Peyer's patch (tissue), 4 donors: ENCODE data around the gene WASF3. TPM values are rescaled to one million over a fixed set of nuclear protein-coding genes. Genes with fewer than 3 reads are reported as not detected.

Experiments used
- DNase-seq, 3 donors: peaks; one replicate each; pipeline ENCODE4 v3.0.0-alpha.2; 2017 to 2019
- H3K27ac ChIP-seq, 4 donors: fragments of 200-600 bp; sonication (generic); one replicate each; pipeline ENCODE4 v1.5.1; 2016 to 2019
- H3K27me3 ChIP-seq, 2 donors: fragments of 200-600 bp; sonication (generic); one replicate each; pipeline ENCODE4 v1.5.1; 2019
- H3K36me3 ChIP-seq, 3 donors: fragments of 200-600 bp; sonication (generic); one replicate each; pipeline ENCODE4 v1.5.1; 2016 to 2019
- H3K4me1 ChIP-seq, 4 donors: fragments of 200-600 bp; sonication (generic); one replicate each; pipeline ENCODE4 v1.5.1; 2016 to 2019
- H3K4me3 ChIP-seq, 4 donors: fragments of 200-600 bp; sonication (generic); 1 replicate in 3 of 4; 2 replicates in 1 of 4; pipeline ENCODE4 v1.5.1; 2016 to 2019; ENCODE audit warnings: mild to moderate bottlenecking in 1 of 4
- H3K9me3 ChIP-seq, 4 donors: fragments of 200-600 bp; sonication (generic); one replicate each; pipeline ENCODE4 v1.5.1; 2016 to 2019; ENCODE audit warnings: mild to moderate bottlenecking in 1 of 4
- CTCF ChIP-seq, 6 experiments: fragments of 450-650 bp in 4 of 6; fragments of 200-600 bp in 2 of 6; sonication (generic) in 1 of 6; IDR thresholded peaks; one replicate each; pipeline ENCODE4 v1.5.1; 2017 to 2019; ENCODE audit warnings: antibody characterized with exemption in 6 of 6, mild to moderate bottlenecking in 3 of 6, moderate library complexity in 1 of 6
- POLR2A ChIP-seq, 2 donors: fragments of 450-650 bp; IDR thresholded peaks; one replicate each; pipeline ENCODE4 v1.5.1; 2017; ENCODE audit warnings: antibody characterized with exemption in 2 of 2, mild to moderate bottlenecking in 2 of 2, moderate library complexity in 2 of 2
- total RNA-seq, 4 donors: library from RNA; depleted of rRNA; stranded (reverse); fragments of >200 nt; gene quantifications; one replicate each; pipeline ENCODE4 v1.1.0, GENCODE V29; 2016

Gene WASF3
- total RNA-seq, 4 donors from 2014 or later: 1.1 to 23.9 (median 2.7) TPM

GRCh38 chr13:26539738-26540292, 17.7 kb upstream of the WASF3 start:
- no peaks in the 10 kb centered on the region for H3K4me1 ChIP-seq
- H3K36me3 ChIP-seq: no peaks in the 10 kb centered on the region
- H3K27me3 ChIP-seq: no peaks in the 10 kb centered on the region
- H3K4me3 ChIP-seq: no peak overlapping the region
- H3K27ac ChIP-seq: no peak overlapping the region
- TF ChIP-seq POLR2A (IDR thresholded peaks at IDR 0.05) (no peak), CTCF (IDR thresholded peaks at IDR 0.05) (no peak)
- no peak for DNase-seq
- H3K9me3 ChIP-seq: no peaks in the 10 kb centered on the region

- Histone ChIP-seq H3K4me3 (no peak overlapping the region), H3K27ac (no peak overlapping the region), H3K9me3 (no peaks in the 10 kb centered on the region), H3K4me1 (no peaks in the 10 kb centered on the region), H3K27me3 (no peaks in the 10 kb centered on the region), H3K36me3 (no peaks in the 10 kb centered on the region)
- TF ChIP-seq CTCF (IDR thresholded peaks at IDR 0.05): no peak
- no peak for DNase-seq
Observed at GRCh38 chr13:26540334-26540733, 17.1 kb upstream of the WASF3 start.

GRCh38 chr13:26541041-26541440, 16.4 kb upstream of the WASF3 start:
- Histone ChIP-seq H3K9me3 (no peaks in the 10 kb centered on the region), H3K4me1 (no peaks in the 10 kb centered on the region), H3K36me3 (no peaks in the 10 kb centered on the region), H3K4me3 (no peak overlapping the region), H3K27ac (no peak overlapping the region), H3K27me3 (no peaks in the 10 kb centered on the region)
- DNase-seq: no peak
- TF ChIP-seq POLR2A (IDR thresholded peaks at IDR 0.05): no peak

GRCh38 chr13:26541678-26542568, 15.6 kb upstream of the WASF3 start:
- Histone ChIP-seq H3K4me1 (no peaks in the 10 kb centered on the region), H3K27ac (no peak overlapping the region), H3K27me3 (no peaks in the 10 kb centered on the region), H3K4me3 (no peak overlapping the region), H3K9me3 (no peaks in the 10 kb centered on the region), H3K36me3 (no peaks in the 10 kb centered on the region)
- TF ChIP-seq POLR2A (IDR thresholded peaks at IDR 0.05) (no peak), CTCF (IDR thresholded peaks at IDR 0.05) (no peak)
- no peak for DNase-seq

GRCh38 chr13:26544707-26545106, 12.8 kb upstream of the WASF3 start:
- no peaks in the 10 kb centered on the region for H3K4me1 ChIP-seq
- no peaks in the 10 kb centered on the region for H3K9me3 ChIP-seq
- no peaks in the 10 kb centered on the region for H3K36me3 ChIP-seq
- no peak overlapping the region for H3K27ac ChIP-seq
- no peak overlapping the region for H3K4me3 ChIP-seq
- H3K27me3 ChIP-seq: no peaks in the 10 kb centered on the region
- DNase-seq: no peak
- TF ChIP-seq CTCF (IDR thresholded peaks at IDR 0.05): no peak
- no peak for TF ChIP-seq POLR2A (IDR thresholded peaks at IDR 0.05)

- H3K27me3 ChIP-seq: no peaks in the 10 kb centered on the region
- H3K36me3 ChIP-seq: no peaks in the 10 kb centered on the region
- no peak overlapping the region for H3K4me3 ChIP-seq
- no peaks in the 10 kb centered on the region for H3K9me3 ChIP-seq
- no peak overlapping the region for H3K27ac ChIP-seq
- H3K4me1 ChIP-seq: no peaks in the 10 kb centered on the region
- TF ChIP-seq CTCF (IDR thresholded peaks at IDR 0.05): no peak
- no peak for TF ChIP-seq POLR2A (IDR thresholded peaks at IDR 0.05)
- DNase-seq: no peak
Observed at GRCh38 chr13:26548205-26548765, 9.2 kb upstream of the WASF3 start.
